ENCODE results near the gene FAM240B. TPM values are rescaled to one million over a fixed set of nuclear protein-coding genes. Genes with fewer than 3 reads are reported as not detected.

FAM240B gene
- total and polyA plus RNA-seq, 2 experiments from 2014 or later: not detected

- Histone ChIP-seq H3K36me3 (no peaks in the 10 kb centered on the region), H3K4me3 (no peak overlapping the region), H3K9me3 (ENCODE audit: low read depth) (no peaks in the 10 kb centered on the region), H3K27me3 (no peaks in the 10 kb centered on the region), H3K27ac (no peak overlapping the region), H3K4me1 (ENCODE audit: low read depth) (no peaks in the 10 kb centered on the region)
- TF ChIP-seq CTCF (IDR thresholded peaks at IDR 0.05; ENCODE audit: low read depth, low read length): no peak
- DNase-seq (ENCODE audit: low read depth in 1 of 2, low spot score in 1 of 2): no peak
Observed at GRCh38 chr9:38756702-38757101, 36.8 kb upstream of the FAM240B start.

DNA sequence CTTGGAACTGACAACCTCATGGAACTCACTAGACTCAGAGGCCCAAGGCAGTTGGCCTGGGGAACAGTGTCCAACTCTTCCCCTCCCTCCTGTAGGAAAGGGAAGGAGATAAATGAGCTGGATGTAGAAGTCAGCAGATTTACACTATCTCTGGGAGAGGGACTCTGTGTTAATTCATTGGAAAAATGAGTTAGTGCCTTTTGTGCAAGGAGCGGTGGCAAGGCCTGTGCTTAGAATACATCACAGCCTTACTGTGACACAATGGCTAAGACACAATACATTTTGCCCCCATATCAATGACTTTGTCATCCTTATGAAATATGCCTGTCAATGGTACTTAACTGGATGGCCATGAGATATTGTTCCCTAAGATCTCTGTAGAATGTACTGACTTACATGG, 28.0 kb upstream of the FAM240B start:
- no peak for TF ChIP-seq CTCF (IDR thresholded peaks at IDR 0.05; ENCODE audit: low read depth, low read length)
- Histone ChIP-seq H3K27me3 (no peaks in the 10 kb centered on the region), H3K4me3 (no peak overlapping the region), H3K4me1 (ENCODE audit: low read depth) (no peaks in the 10 kb centered on the region), H3K36me3 (no peaks in the 10 kb centered on the region), H3K27ac (no peak overlapping the region), H3K9me3 (ENCODE audit: low read depth) (no peaks in the 10 kb centered on the region)
- no peak for DNase-seq (ENCODE audit: low read depth in 1 of 2, low spot score in 1 of 2)

GRCh38 chr9:38747067-38747466, 27.1 kb upstream of the FAM240B start:
- H3K27ac ChIP-seq: no peak overlapping the region
- DNase-seq (ENCODE audit: low read depth in 1 of 2, low spot score in 1 of 2): no peak
- TF ChIP-seq CTCF (IDR thresholded peaks at IDR 0.05; ENCODE audit: low read depth, low read length): no peak

DNA sequence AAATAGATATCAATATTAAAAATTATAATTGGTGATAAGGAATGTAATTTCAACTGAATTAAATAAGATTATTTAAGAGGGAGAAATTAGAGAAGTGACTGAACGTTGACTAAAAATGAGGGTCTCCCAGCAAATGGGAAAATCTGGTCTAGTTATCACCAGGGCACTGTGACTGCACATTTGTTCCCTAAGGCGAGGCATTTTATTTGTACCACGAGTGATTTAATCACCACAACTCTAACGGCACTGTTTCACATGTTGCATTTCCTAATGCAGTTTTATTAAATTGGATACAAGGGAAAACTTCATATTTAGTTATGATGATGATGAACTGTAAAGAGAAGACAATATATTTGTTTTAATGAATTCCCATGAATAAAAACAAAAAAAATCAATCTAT, 26.4 kb upstream of the FAM240B start:
- Histone ChIP-seq H3K9me3 (ENCODE audit: low read depth) (no peaks in the 10 kb centered on the region), H3K36me3 (no peaks in the 10 kb centered on the region), H3K4me1 (ENCODE audit: low read depth) (no peaks in the 10 kb centered on the region), H3K27me3 (no peaks in the 10 kb centered on the region), H3K4me3 (no peak overlapping the region), H3K27ac (no peak overlapping the region)
- TF ChIP-seq CTCF (IDR thresholded peaks at IDR 0.05; ENCODE audit: low read depth, low read length): no peak
- no peak for DNase-seq (ENCODE audit: low read depth in 1 of 2, low spot score in 1 of 2)

More at GRCh38 chr9:38747067-38747466, 27.1 kb upstream of the FAM240B start:
- Histone ChIP-seq H3K36me3 (no peaks in the 10 kb centered on the region), H3K9me3 (ENCODE audit: low read depth) (no peaks in the 10 kb centered on the region), H3K4me3 (no peak overlapping the region), H3K4me1 (ENCODE audit: low read depth) (no peaks in the 10 kb centered on the region), H3K27me3 (no peaks in the 10 kb centered on the region)

DNA sequence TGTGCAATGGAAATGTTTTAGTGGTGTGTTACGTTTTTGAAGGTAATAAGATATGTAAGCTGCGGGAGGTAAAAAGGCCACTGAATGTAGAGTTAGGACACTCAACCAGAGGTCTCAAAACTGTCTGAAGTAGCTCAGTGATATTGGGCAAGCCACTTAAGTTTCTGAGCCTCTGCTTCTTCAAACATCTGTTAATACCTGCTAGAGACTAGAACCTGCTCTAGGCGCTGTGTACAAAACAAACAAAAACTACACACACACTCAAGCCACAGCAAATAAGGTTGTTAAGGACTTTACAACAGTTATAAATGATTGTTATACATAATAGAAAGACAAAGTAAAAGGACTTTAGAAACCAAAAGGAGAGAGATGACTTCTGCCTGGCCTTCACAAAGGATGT, 24.6 kb upstream of the FAM240B start:
- H3K36me3 ChIP-seq: no peaks in the 10 kb centered on the region
- H3K27me3 ChIP-seq: no peaks in the 10 kb centered on the region
- H3K27ac ChIP-seq: no peak overlapping the region
- no peak for DNase-seq (ENCODE audit: low read depth in 1 of 2, low spot score in 1 of 2)
- no peaks in the 10 kb centered on the region for H3K9me3 ChIP-seq (ENCODE audit: low read depth)
- no peak for TF ChIP-seq CTCF (IDR thresholded peaks at IDR 0.05; ENCODE audit: low read depth, low read length)
- no peak overlapping the region for H3K4me3 ChIP-seq
- H3K4me1 ChIP-seq (ENCODE audit: low read depth): no peaks in the 10 kb centered on the region

DNA sequence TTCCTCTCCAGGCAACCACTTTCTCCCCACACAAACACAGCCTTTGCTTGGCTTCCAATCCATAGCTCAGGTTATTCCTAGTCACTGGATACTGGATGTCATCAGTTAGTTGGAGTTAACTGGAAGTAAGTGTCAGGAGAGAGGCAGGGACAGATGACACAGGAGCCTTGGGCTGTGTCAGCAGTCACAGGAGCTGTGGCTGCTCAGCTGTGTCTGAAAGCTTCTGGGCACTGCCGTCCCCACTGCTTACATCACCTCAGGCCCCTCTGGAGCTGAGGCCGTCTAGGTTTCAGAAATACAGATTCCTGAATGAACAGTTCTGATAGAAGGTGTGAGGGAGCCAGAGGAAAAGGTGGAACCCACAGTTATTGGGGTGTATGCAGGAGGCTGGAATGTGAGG, 17.3 kb upstream of the FAM240B start:
- no peaks in the 10 kb centered on the region for H3K27me3 ChIP-seq
- no peak overlapping the region for H3K4me3 ChIP-seq
- H3K4me1 ChIP-seq (ENCODE audit: low read depth): no peaks in the 10 kb centered on the region
- DNase-seq (ENCODE audit: low read depth in 1 of 2, low spot score in 1 of 2): no peak
- no peak for TF ChIP-seq CTCF (IDR thresholded peaks at IDR 0.05; ENCODE audit: low read depth, low read length)
- no peaks in the 10 kb centered on the region for H3K9me3 ChIP-seq (ENCODE audit: low read depth)
- no peaks in the 10 kb centered on the region for H3K36me3 ChIP-seq
- H3K27ac ChIP-seq: no peak overlapping the region

Data from cardiac muscle cell (in vitro differentiated cells and primary cell).